GM13977 (cell line): ENCODE results near the gene NTMT1.

ENCODE experiments used
- DNase-seq: peaks from one replicate; pipeline ENCODE4 v3.0.0; 2012; ENCODE audit warnings: low spot score
- in situ Hi-C: fragments of 300-500 bp; cut with MboI; formaldehyde crosslinking; loops from one replicate; pipeline ENCODE4 v1.12.0; 2022; ENCODE audit warnings: low sequenced_read_pairs, low pct_unique_long_range_greater_than_20kb, mixed read lengths, inconsistent platforms; ENCODE audit not compliant: unreplicated experiment
- TF ChIP-seq, protein P1 (sequence below): IDR thresholded peaks from 2 replicates; pipeline ENCODE4 v1.5.1; 2012; ENCODE audit warnings: mild to moderate bottlenecking, control low read depth; ENCODE audit not compliant: insufficient read depth; ENCODE audit errors: extremely low read depth, missing control alignments

NTMT1 gene

DNA sequence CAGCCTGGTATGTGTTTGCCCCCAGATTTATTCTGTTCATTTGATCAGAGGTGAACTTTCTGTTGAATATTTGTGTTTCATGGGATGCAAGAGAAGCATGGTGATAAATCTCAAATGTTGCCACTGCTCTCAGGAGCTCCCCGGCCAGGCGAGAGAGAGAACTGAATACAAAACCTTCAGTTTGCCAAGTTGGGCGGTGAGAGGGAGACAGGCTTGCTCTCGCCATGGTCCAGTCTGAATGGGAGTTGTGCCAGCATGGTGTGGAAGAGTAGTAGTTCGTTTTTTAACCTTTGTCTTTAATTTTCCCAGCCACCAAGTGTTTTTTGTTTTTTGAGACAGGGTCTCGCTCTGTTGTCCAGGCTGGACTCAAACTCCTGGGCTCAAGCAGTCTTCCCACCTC is 2.7 kb downstream of the NTMT1 start:
- in situ Hi-C loops, result no loop called here
- TF ChIP-seq, protein P1, sequence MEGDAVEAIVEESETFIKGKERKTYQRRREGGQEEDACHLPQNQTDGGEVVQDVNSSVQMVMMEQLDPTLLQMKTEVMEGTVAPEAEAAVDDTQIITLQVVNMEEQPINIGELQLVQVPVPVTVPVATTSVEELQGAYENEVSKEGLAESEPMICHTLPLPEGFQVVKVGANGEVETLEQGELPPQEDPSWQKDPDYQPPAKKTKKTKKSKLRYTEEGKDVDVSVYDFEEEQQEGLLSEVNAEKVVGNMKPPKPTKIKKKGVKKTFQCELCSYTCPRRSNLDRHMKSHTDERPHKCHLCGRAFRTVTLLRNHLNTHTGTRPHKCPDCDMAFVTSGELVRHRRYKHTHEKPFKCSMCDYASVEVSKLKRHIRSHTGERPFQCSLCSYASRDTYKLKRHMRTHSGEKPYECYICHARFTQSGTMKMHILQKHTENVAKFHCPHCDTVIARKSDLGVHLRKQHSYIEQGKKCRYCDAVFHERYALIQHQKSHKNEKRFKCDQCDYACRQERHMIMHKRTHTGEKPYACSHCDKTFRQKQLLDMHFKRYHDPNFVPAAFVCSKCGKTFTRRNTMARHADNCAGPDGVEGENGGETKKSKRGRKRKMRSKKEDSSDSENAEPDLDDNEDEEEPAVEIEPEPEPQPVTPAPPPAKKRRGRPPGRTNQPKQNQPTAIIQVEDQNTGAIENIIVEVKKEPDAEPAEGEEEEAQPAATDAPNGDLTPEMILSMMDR, result no peak
- DNase-seq, result no peak

DNA sequence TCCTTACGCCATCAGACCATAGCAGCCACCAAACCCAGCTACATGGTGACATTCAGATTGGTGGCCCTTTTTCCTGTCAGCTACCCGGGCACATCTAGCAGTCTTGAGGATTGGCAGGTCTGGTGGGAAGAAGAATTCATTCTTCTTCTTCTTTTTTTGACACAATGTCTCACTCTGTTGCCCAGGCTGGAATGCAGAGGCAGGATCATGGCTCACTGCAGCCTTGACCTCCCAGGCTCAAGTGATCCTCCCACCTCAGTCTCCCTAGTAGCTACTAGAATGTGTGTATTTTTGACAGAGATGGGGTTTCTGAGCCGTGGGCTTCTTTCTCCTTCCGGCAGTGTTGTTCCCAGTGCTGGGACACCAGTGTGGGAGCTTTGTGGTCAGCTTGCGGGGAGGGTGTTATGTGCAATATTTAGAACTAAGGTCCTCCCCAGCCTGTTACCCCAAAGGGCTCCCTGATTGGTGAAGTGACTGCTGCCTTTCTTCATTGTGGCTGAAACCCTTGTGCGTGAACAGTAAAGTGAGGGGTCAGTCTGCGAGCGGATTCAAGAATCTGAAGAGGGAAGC is 3.4 kb downstream of the NTMT1 start:
- TF ChIP-seq, protein P1, result no peak
- in situ Hi-C loops, result no loop called here
- DNase-seq, result no peak

- DNase-seq, result no peak
- in situ Hi-C loops, result no loop called here
- TF ChIP-seq, protein P1, result no peak
These were observed 5.2 kb downstream of the NTMT1 start for GRCh38 chr9:129630967-129631673.

DNA sequence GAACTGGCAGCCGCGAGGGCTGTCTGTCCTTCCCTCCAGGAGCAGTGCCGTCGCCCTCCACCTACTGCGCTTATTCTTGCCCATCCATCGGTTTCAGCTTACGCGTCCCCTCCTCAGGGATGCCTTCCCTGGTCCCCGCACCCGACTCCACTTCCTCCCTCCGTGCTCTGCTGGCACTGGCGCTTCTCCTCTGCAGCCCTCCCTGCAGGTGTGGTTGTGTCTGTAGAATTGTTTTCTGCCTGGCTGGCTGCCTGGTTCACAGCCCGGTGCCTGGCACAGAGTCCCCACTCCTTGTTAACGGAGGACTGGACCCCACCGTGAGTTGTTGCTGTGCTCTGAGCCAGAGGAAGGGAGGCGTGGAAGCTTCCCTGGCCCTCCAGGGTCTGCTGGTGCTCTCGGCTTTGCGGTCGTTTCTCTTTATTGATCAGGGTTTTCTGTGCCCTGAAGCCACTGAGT is 5.7 kb downstream of the NTMT1 start:
- TF ChIP-seq, protein P1, result no peak
- in situ Hi-C loops, result no loop called here
- DNase-seq, result no peak

GRCh38 chr9:129632460-129632859 is 6.5 kb downstream of the NTMT1 start:
- TF ChIP-seq, protein P1, result no peak
- DNase-seq, result no peak
- in situ Hi-C loops, result no loop called here

DNA sequence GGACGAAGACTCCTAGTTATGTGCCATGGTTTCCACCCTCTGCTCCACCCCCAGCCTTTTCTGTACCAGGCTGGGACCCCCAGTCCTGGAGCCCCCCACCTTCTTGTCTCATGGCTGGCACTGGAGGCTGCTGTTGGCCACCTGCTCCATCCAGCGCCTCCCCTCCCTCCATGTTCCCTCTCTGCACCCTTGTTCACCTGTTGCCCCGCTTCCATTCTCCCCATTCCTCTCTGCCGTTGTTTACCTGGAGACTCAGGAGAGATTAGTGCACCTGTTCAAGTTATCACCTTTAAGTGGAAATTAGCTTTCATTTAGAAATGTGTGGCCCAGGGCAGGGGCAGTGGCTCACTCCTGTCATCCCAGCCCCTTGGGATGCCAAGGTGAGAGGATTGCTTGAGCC is 7.2 kb downstream of the NTMT1 start:
- in situ Hi-C loops, result no loop called here

More for the DNA sequence above, 7.2 kb downstream of the NTMT1 start:
- TF ChIP-seq, protein P1, result no peak
- DNase-seq, result no peak
